Glutamatergic neuron (in vitro differentiated cells): Measurements from ENCODE around the gene LIN37. TPM values are rescaled to one million over a fixed set of nuclear protein-coding genes. Genes with fewer than 3 reads are reported as not detected.

Source experiments
- DNase-seq: peaks from one replicate; pipeline ENCODE4 v3.0.0; 2022
- H3K27ac Mint-ChIP-seq: one replicate; pipeline ENCODE4 v1.8.0; 2020; ENCODE audit warnings: mild to moderate bottlenecking, mixed read lengths, inconsistent platforms; ENCODE audit not compliant: unreplicated experiment
- H3K27me3 Mint-ChIP-seq: one replicate; pipeline ENCODE4 v1.8.0; 2020; ENCODE audit warnings: mild to moderate bottlenecking, moderate library complexity, mixed read lengths, inconsistent platforms; ENCODE audit not compliant: unreplicated experiment
- H3K36me3 Mint-ChIP-seq: one replicate; pipeline ENCODE4 v1.8.0; 2020; ENCODE audit warnings: mild to moderate bottlenecking, mixed read lengths, inconsistent platforms; ENCODE audit not compliant: unreplicated experiment
- H3K4me1 Mint-ChIP-seq: one replicate; pipeline ENCODE4 v1.8.0; 2020; ENCODE audit warnings: mild to moderate bottlenecking, low read depth, mixed read lengths, inconsistent platforms; ENCODE audit not compliant: unreplicated experiment
- H3K4me3 Mint-ChIP-seq: one replicate; pipeline ENCODE4 v1.8.0; 2020; ENCODE audit warnings: mild to moderate bottlenecking, mixed read lengths, inconsistent platforms; ENCODE audit not compliant: unreplicated experiment
- H3K9me3 Mint-ChIP-seq: one replicate; pipeline ENCODE4 v1.8.0; 2020; ENCODE audit warnings: mild to moderate bottlenecking, moderate library complexity, mixed read lengths, inconsistent platforms; ENCODE audit not compliant: unreplicated experiment
- total RNA-seq: library from RNA; stranded (reverse); fragmentation: NEBNext Ultra II Directional; extraction: Animal tissue kit (Norgen Biotek cat#: 25700); gene quantifications from one replicate; pipeline ENCODE4 v1.2.1, GENCODE V29; 2021; ENCODE audit not compliant: unreplicated experiment
- TF ChIP-seq, protein P1 (sequence below): fragments of 200-600 bp; sonication (generic); IDR thresholded peaks from one replicate; pipeline ENCODE4 v1.5.0; 2021; ENCODE audit not compliant: partially characterized antibody, unreplicated experiment

Gene LIN37
- total RNA-seq, 1 donor from 2014 or later = 29.8 TPM

DNA sequence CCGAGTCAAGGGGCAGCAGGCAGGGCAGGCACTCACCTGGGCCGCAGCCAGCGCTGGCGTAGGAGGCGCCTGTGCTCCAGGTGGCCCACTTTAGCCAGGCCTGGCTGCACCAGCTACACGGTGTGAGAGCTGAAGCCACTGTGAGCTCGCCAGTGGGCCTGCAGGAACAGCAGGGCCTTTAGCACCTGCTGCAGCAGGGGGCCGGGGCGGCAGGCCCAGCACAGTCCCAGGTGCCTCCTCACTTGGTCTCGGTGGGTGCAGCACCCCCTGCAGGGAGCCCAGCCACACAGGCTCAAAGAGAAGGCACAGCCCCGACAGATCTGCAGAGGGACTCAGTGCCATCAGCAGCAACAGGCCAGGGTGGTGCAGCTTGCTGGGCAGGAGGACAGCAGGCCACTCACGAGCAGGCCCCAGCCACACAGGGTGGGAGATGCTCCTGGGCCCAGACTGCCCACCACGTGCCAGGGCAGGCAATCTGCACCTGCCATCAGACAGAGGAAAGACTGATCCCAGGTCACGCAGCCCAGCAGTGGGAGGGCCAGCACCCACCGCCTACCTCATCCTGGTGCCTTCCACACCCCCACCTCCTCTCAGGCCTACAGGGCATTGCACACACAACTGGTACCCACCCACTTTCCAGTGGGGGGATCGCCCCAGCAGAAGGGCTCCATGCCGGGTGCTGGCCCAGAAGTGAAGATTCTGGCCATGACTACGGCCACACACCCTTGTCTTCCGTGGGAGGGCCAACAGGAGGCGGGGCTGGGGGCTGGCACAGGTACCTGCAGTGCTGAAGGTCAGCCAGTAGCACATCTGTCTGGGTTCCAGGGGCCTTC lies 42.8 kb downstream of the LIN37 start:
- H3K9me3 Mint-ChIP-seq = peaks cover 3% of the 10 kb centered on the region
- H3K4me3 Mint-ChIP-seq = no peak overlapping the region
- no peak overlapping the region for H3K27ac Mint-ChIP-seq
- H3K27me3 Mint-ChIP-seq = peaks cover 8% of the 10 kb centered on the region
- peaks cover under 1% of the 10 kb centered on the region for H3K4me1 Mint-ChIP-seq
- no peak for DNase-seq
- H3K36me3 Mint-ChIP-seq = peaks cover 1% of the 10 kb centered on the region
- TF ChIP-seq, protein P1, sequence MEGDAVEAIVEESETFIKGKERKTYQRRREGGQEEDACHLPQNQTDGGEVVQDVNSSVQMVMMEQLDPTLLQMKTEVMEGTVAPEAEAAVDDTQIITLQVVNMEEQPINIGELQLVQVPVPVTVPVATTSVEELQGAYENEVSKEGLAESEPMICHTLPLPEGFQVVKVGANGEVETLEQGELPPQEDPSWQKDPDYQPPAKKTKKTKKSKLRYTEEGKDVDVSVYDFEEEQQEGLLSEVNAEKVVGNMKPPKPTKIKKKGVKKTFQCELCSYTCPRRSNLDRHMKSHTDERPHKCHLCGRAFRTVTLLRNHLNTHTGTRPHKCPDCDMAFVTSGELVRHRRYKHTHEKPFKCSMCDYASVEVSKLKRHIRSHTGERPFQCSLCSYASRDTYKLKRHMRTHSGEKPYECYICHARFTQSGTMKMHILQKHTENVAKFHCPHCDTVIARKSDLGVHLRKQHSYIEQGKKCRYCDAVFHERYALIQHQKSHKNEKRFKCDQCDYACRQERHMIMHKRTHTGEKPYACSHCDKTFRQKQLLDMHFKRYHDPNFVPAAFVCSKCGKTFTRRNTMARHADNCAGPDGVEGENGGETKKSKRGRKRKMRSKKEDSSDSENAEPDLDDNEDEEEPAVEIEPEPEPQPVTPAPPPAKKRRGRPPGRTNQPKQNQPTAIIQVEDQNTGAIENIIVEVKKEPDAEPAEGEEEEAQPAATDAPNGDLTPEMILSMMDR = no peak

DNA sequence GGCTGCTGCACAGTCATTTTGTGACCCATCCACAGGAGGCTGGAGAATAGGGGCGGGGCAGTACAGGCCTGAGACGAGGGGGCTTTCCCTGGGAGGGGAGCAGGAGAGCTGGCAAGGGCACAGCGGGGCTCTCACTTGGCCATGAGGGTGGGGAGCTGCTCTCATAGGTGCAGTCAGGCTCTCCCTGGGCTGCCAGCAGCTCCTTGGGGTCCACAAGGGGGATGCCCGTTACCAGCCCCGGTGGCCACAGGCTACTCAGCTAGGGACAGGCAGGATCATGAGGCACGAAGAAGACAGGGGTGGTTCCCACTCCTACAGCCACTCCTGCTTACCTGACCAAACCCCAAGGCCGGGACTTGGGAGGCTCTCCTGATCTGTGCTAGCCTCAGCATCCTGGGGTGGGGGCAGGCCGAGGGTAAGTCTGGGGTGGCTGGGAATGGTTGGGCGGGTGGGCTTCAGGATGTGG lies 43.5 kb downstream of the LIN37 start:
- H3K4me3 Mint-ChIP-seq = no peak overlapping the region
- H3K9me3 Mint-ChIP-seq = peaks cover 3% of the 10 kb centered on the region
- no peak for DNase-seq
- no peaks in the 10 kb centered on the region for H3K4me1 Mint-ChIP-seq
- no peak overlapping the region for H3K27ac Mint-ChIP-seq
- H3K27me3 Mint-ChIP-seq = peaks cover 13% of the 10 kb centered on the region
- TF ChIP-seq, protein P1 = no peak
- H3K36me3 Mint-ChIP-seq = no peaks in the 10 kb centered on the region

DNA sequence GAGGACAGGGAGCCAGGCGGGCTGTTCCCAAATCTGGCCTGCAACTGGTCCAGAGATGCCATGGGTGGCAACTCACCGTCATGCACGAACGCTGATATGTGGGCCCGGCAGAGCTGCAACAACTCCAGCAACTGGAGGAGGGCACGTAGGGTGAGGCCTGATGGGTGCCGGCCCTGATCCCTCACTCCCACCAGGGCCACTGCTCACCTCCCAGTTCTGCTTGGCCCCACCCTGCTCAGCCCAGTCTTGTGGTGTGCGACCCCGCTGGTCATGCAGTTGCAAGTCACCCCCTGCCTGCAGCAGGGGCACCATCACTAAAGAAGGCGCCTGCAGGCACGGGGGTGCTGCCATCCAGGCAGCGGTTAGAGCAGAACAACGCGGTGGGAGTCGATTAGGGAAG lies 43.9 kb downstream of the LIN37 start:
- Mint-ChIP-seq H3K4me3 (no peak overlapping the region), H3K36me3 (no peaks in the 10 kb centered on the region), H3K27me3 (peaks cover 16% of the 10 kb centered on the region), H3K9me3 (peaks cover 3% of the 10 kb centered on the region), H3K4me1 (no peaks in the 10 kb centered on the region), H3K27ac (no peak overlapping the region)
- DNase-seq = no peak
- TF ChIP-seq, protein P1 = no peak

DNA sequence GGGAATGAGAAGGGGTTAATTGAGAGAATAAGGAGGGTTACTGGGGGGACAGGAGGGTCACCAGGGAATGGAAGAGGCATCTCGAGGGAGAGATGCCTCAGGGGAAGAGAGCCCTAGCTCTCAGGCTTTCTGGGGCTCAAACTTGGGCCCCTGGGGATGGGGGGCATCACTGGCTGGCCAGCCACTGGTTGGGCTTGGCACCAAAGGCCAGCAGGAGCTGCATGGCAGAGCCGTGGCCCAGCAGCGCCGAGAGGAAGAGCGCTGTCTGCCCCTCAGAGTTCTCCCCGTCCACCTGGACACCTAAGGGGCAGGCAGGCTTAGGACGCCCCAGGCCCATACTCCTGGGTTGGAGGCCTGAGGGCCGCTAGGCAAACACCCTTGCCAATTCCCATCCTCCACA lies 44.5 kb downstream of the LIN37 start:
- Mint-ChIP-seq H3K36me3 (no peaks in the 10 kb centered on the region), H3K4me3 (no peak overlapping the region)
- TF ChIP-seq, protein P1 = no peak

More for the DNA sequence above, 44.5 kb downstream of the LIN37 start:
- no peak for DNase-seq
- Mint-ChIP-seq H3K9me3 (peaks cover 3% of the 10 kb centered on the region), H3K27me3 (peaks cover 16% of the 10 kb centered on the region), H3K4me1 (no peaks in the 10 kb centered on the region), H3K27ac (no peak overlapping the region)
